ENCODE results near the gene SLC28A2. TPM values are rescaled to one million over a fixed set of nuclear protein-coding genes. Genes with fewer than 3 reads are reported as not detected.

Gene SLC28A2
- total RNA-seq, 1 donor: not detected

GRCh38 chr15:45274636-45275380, 22.8 kb downstream of the SLC28A2 start:
- Histone ChIP-seq H3K79me2 (ENCODE audit: insufficient read depth, low read length) (no peaks in the 10 kb centered on the region), H2AFZ (ENCODE audit: low read length) (no peak overlapping the region), H3K36me3 (ENCODE audit: insufficient read depth, low read length) (no peaks in the 10 kb centered on the region), H4K20me1 (ENCODE audit: insufficient read depth, low read length) (no peaks in the 10 kb centered on the region), H3K27ac (ENCODE audit: low read depth, low read length) (no peak overlapping the region), H3K9me3 (ENCODE audit: low read depth, low read length) (no peaks in the 10 kb centered on the region), H3K27me3 (ENCODE audit: insufficient read depth, low read length) (no peaks in the 10 kb centered on the region), H3K4me3 (ENCODE audit: insufficient read depth, low read length) (no peak overlapping the region), H3K4me2 (ENCODE audit: insufficient read depth, low read length) (no peak overlapping the region), H3K4me1 (ENCODE audit: insufficient read depth, low read length) (peaks cover 10% of the 10 kb centered on the region)
- no peak for DNase-seq (ENCODE audit: insufficient read length, low spot score, missing footprints)
- TF ChIP-seq CTCF (IDR thresholded peaks at IDR 0.05; ENCODE audit: extremely low read depth, low read depth, low read length): no peak

GRCh38 chr15:45276831-45277230, 24.8 kb downstream of the SLC28A2 start:
- peak; percentile 40 for TF ChIP-seq CTCF (IDR thresholded peaks at IDR 0.05; ENCODE audit: extremely low read depth, low read depth, low read length)
- Histone ChIP-seq H3K27ac (ENCODE audit: low read depth, low read length) (no peak overlapping the region), H2AFZ (ENCODE audit: low read length) (no peak overlapping the region), H3K36me3 (ENCODE audit: insufficient read depth, low read length) (no peaks in the 10 kb centered on the region), H3K79me2 (ENCODE audit: insufficient read depth, low read length) (no peaks in the 10 kb centered on the region), H3K4me3 (ENCODE audit: insufficient read depth, low read length) (no peak overlapping the region), H4K20me1 (ENCODE audit: insufficient read depth, low read length) (no peaks in the 10 kb centered on the region), H3K4me2 (ENCODE audit: insufficient read depth, low read length) (no peak overlapping the region), H3K27me3 (ENCODE audit: insufficient read depth, low read length) (no peaks in the 10 kb centered on the region), H3K4me1 (ENCODE audit: insufficient read depth, low read length) (peaks cover 12% of the 10 kb centered on the region), H3K9me3 (ENCODE audit: low read depth, low read length) (no peaks in the 10 kb centered on the region)
- peak; percentile 78 for DNase-seq (ENCODE audit: insufficient read length, low spot score, missing footprints)

GRCh38 chr15:45279024-45279698, 27.1 kb downstream of the SLC28A2 start:
- no peaks in the 10 kb centered on the region for H3K36me3 ChIP-seq (ENCODE audit: insufficient read depth, low read length)
- H3K79me2 ChIP-seq (ENCODE audit: insufficient read depth, low read length): no peaks in the 10 kb centered on the region
- peak; percentile 98 for DNase-seq (ENCODE audit: insufficient read length, low spot score, missing footprints)
- H3K4me1 ChIP-seq (ENCODE audit: insufficient read depth, low read length): peaks cover 12% of the 10 kb centered on the region
- H3K4me3 ChIP-seq (ENCODE audit: insufficient read depth, low read length): peak overlapping the region; percentile 70
- TF ChIP-seq CTCF (IDR thresholded peaks at IDR 0.05; ENCODE audit: extremely low read depth, low read depth, low read length): no peak
- no peaks in the 10 kb centered on the region for H3K9me3 ChIP-seq (ENCODE audit: low read depth, low read length)
- H4K20me1 ChIP-seq (ENCODE audit: insufficient read depth, low read length): no peaks in the 10 kb centered on the region
- H3K27ac ChIP-seq (ENCODE audit: low read depth, low read length): peak overlapping the region; percentile 65
- H3K4me2 ChIP-seq (ENCODE audit: insufficient read depth, low read length): peak overlapping the region; percentile 79
- peak overlapping the region; percentile 88 for H2AFZ ChIP-seq (ENCODE audit: low read length)
- H3K27me3 ChIP-seq (ENCODE audit: insufficient read depth, low read length): no peaks in the 10 kb centered on the region

- Histone ChIP-seq H3K4me2 (ENCODE audit: insufficient read depth, low read length) (no peak overlapping the region), H3K4me3 (ENCODE audit: insufficient read depth, low read length) (no peak overlapping the region), H3K27ac (ENCODE audit: low read depth, low read length) (no peak overlapping the region), H3K9me3 (ENCODE audit: low read depth, low read length) (no peaks in the 10 kb centered on the region), H2AFZ (ENCODE audit: low read length) (no peak overlapping the region), H3K27me3 (ENCODE audit: insufficient read depth, low read length) (peaks cover 5% of the 10 kb centered on the region), H3K79me2 (ENCODE audit: insufficient read depth, low read length) (no peaks in the 10 kb centered on the region), H4K20me1 (ENCODE audit: insufficient read depth, low read length) (no peaks in the 10 kb centered on the region), H3K4me1 (ENCODE audit: insufficient read depth, low read length) (no peaks in the 10 kb centered on the region), H3K36me3 (ENCODE audit: insufficient read depth, low read length) (no peaks in the 10 kb centered on the region)
- no peak for DNase-seq (ENCODE audit: insufficient read length, low spot score, missing footprints)
- no peak for TF ChIP-seq CTCF (IDR thresholded peaks at IDR 0.05; ENCODE audit: extremely low read depth, low read depth, low read length)
These were observed 33.4 kb downstream of the SLC28A2 start for GRCh38 chr15:45285413-45285812.
